Measurements from ENCODE around the gene GGT7. TPM values are rescaled to one million over a fixed set of nuclear protein-coding genes. Genes with fewer than 3 reads are reported as not detected.

Gene GGT7
- total RNA-seq, 1 experiment from 2014 or later: 1.5 TPM

DNA sequence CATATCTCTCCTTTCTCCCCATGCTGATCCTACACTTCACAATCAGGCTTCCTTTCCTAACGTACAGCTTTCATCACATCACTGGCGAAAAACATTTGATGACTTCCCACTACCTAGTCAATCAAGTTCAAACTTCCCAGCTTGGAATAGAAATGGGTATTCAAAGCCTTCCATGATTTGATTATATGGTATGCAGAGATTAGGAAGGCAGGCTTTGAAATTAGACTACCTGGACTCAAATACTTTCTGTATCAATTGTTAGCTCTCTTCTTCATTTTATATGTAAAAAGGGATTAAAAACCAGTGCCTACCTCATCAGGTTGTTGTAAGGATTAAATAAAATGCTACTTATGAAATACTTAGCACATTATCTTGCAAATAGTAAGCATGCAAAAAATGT, 54.9 kb downstream of the GGT7 start:
- intact Hi-C loops (cut with micrococcal nuclease): no loop called here
- Histone ChIP-seq H3F3A (ENCODE audit: low read length, unreplicated experiment) (no peaks in the 10 kb centered on the region), H3K9ac (ENCODE audit: low read length) (no peak overlapping the region), H3K27me3 (ENCODE audit: low read length) (no peaks in the 10 kb centered on the region), H3K36me3 (ENCODE audit: low read depth, low read length) (no peaks in the 10 kb centered on the region), H4K20me1 (ENCODE audit: low read length) (peaks cover 40% of the 10 kb centered on the region), H3K27ac (ENCODE audit: low read length) (no peak overlapping the region), H3K4me2 (ENCODE audit: low read length) (no peak overlapping the region), H2AFZ (ENCODE audit: low read length) (no peak overlapping the region), H3K79me2 (ENCODE audit: low read length) (peaks cover 98% of the 10 kb centered on the region), H3K4me1 (ENCODE audit: insufficient read depth, low read length) (no peaks in the 10 kb centered on the region), H3K9me3 (ENCODE audit: low read length) (no peaks in the 10 kb centered on the region), H3K9me2 (replicated peaks; ENCODE audit: low read length) (no peaks in the 10 kb centered on the region), H3K4me3 (ENCODE audit: low read length) (no peak overlapping the region)
- DNase-seq (no peak), ATAC-seq (no peak)
- ChIA-PET CTCF (interaction anchor here (0.5 kb wide), 1 partner anchor 52 kb away, joined by 4 read pairs; no protein-coding TSS in a partner anchor), POLR2A (ENCODE audit: unreplicated experiment) (interaction anchor here (0.5 kb wide), 1 partner anchor 38 kb away, joined by 3 read pairs; no protein-coding TSS in a partner anchor)
- BruUV-seq (replicated peaks): no TSS peak
- TF ChIP-seq EZH2 (IDR thresholded peaks at IDR 0.05; ENCODE audit: low read length, unreplicated experiment): no peak
- TF ChIP-seq, protein P1, sequence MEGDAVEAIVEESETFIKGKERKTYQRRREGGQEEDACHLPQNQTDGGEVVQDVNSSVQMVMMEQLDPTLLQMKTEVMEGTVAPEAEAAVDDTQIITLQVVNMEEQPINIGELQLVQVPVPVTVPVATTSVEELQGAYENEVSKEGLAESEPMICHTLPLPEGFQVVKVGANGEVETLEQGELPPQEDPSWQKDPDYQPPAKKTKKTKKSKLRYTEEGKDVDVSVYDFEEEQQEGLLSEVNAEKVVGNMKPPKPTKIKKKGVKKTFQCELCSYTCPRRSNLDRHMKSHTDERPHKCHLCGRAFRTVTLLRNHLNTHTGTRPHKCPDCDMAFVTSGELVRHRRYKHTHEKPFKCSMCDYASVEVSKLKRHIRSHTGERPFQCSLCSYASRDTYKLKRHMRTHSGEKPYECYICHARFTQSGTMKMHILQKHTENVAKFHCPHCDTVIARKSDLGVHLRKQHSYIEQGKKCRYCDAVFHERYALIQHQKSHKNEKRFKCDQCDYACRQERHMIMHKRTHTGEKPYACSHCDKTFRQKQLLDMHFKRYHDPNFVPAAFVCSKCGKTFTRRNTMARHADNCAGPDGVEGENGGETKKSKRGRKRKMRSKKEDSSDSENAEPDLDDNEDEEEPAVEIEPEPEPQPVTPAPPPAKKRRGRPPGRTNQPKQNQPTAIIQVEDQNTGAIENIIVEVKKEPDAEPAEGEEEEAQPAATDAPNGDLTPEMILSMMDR (conservative IDR thresholded peaks at IDR 0.05; ENCODE audit: low read depth, low read length): no peak
- no peak for TF ChIP-seq EZH2phosphoT487 (IDR thresholded peaks at IDR 0.05; ENCODE audit: borderline replicate concordance, low read length)

DNA sequence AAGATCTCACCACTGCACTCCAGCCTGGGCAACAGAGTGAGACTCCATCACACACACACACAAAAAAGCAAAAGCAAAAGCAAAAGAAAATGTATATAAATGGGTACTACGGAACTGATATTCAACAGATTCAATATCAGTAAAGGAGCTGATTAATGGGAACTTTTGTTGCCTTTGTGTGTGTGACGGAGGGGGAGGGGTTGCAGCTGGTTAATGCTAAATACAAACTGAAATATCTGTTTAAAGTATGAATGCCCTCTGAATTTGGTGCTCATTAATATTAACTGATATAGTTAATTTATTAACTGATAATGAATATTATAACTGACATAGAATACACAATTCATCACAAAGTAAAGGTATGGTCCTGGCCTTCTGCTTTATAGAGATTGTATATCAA, 55.6 kb downstream of the GGT7 start:
- Histone ChIP-seq H3K27ac (ENCODE audit: low read length) (no peak overlapping the region), H3K4me2 (ENCODE audit: low read length) (no peak overlapping the region), H3K27me3 (ENCODE audit: low read length) (no peaks in the 10 kb centered on the region), H3K9me3 (ENCODE audit: low read length) (no peaks in the 10 kb centered on the region), H3K9me2 (replicated peaks; ENCODE audit: low read length) (no peaks in the 10 kb centered on the region), H3K4me3 (ENCODE audit: low read length) (no peak overlapping the region), H2AFZ (ENCODE audit: low read length) (no peak overlapping the region), H3K4me1 (ENCODE audit: insufficient read depth, low read length) (no peaks in the 10 kb centered on the region), H3K79me2 (ENCODE audit: low read length) (peaks cover 98% of the 10 kb centered on the region), H4K20me1 (ENCODE audit: low read length) (peaks cover 32% of the 10 kb centered on the region), H3F3A (ENCODE audit: low read length, unreplicated experiment) (no peaks in the 10 kb centered on the region), H3K9ac (ENCODE audit: low read length) (no peak overlapping the region), H3K36me3 (ENCODE audit: low read depth, low read length) (no peaks in the 10 kb centered on the region)
- no TSS peak for BruUV-seq (replicated peaks)
- no peak for ATAC-seq
- POLR2A ChIA-PET (ENCODE audit: unreplicated experiment): no interaction called here
- intact Hi-C loops (cut with micrococcal nuclease): no loop called here
- CTCF ChIA-PET: interaction anchor here (0.5 kb wide), 1 partner anchor 52 kb away, joined by 4 read pairs; no protein-coding TSS in a partner anchor
- TF ChIP-seq EZH2 (IDR thresholded peaks at IDR 0.05; ENCODE audit: low read length, unreplicated experiment): no peak
- TF ChIP-seq EZH2phosphoT487 (IDR thresholded peaks at IDR 0.05; ENCODE audit: borderline replicate concordance, low read length): no peak
- TF ChIP-seq, protein P1 (conservative IDR thresholded peaks at IDR 0.05; ENCODE audit: low read depth, low read length): no peak
- no peak for DNase-seq

DNA sequence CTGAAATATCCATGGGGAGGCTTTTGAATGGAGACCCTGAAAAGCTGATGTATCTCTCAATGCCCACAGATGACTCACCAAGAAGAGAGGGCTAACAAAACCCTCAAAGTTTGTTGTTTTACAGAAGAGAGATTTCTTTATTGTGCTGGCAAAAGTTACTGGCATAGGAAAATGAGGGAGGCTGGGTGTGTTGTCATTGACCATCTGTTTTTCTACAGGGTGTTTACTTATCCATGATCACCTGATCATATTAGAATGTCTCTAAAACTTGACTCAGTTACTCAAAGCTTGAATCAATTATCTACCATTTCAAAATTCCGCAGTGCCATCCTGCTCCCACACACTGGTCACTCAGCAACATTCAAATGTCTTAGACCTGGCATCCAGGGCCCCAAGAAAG, 57.0 kb downstream of the GGT7 start:
- ChIA-PET CTCF (no interaction called here), POLR2A (ENCODE audit: unreplicated experiment) (no interaction called here)
- Histone ChIP-seq H3K4me2 (ENCODE audit: low read length) (no peak overlapping the region), H3K4me1 (ENCODE audit: insufficient read depth, low read length) (no peaks in the 10 kb centered on the region), H3F3A (ENCODE audit: low read length, unreplicated experiment) (no peaks in the 10 kb centered on the region), H3K9me2 (replicated peaks; ENCODE audit: low read length) (no peaks in the 10 kb centered on the region), H3K27me3 (ENCODE audit: low read length) (no peaks in the 10 kb centered on the region), H4K20me1 (ENCODE audit: low read length) (peaks cover 35% of the 10 kb centered on the region; the same call in 1 of the 2 replicates), H3K9ac (ENCODE audit: low read length) (no peak overlapping the region), H3K27ac (ENCODE audit: low read length) (no peak overlapping the region), H2AFZ (ENCODE audit: low read length) (no peak overlapping the region), H3K36me3 (ENCODE audit: low read depth, low read length) (no peaks in the 10 kb centered on the region), H3K9me3 (ENCODE audit: low read length) (no peaks in the 10 kb centered on the region), H3K79me2 (ENCODE audit: low read length) (peaks cover 96% of the 10 kb centered on the region), H3K4me3 (ENCODE audit: low read length) (no peak overlapping the region)
- BruUV-seq (replicated peaks): no TSS peak
- ATAC-seq: no peak
- TF ChIP-seq EZH2 (IDR thresholded peaks at IDR 0.05; ENCODE audit: low read length, unreplicated experiment): no peak
- intact Hi-C loops (cut with micrococcal nuclease): no loop called here
- no peak for DNase-seq

Data from PC-3 (cell line).